Measurements from ENCODE around the gene PPP5C. TPM values are rescaled to one million over a fixed set of nuclear protein-coding genes. Genes with fewer than 3 reads are reported as not detected.

Gene PPP5C
- polyA plus RNA-seq, 1 donor from 2014 or later, result 99.3 TPM

DNA sequence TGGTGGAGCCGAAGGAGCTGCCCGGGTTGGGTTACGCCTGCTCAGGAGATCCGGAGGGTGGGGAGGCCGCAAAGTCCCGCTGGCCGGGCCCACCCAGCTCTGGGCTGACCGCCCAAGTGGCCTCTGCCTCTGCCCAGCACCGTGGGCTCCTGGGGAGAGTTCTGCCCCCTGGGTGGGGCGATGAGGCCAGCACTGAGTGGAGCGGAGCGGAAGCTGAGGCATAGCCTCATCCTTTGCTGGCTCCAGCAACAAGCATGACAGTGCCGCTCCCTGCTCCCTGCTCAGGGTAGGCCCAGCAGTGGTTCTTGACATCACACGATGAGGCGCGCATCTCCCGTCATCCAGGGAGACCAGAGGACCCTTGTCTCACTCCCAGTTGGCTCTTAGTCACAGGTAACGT lies 44.0 kb downstream of the PPP5C start:
- Histone ChIP-seq H2AFZ (ENCODE audit: low read depth, low read length) (no peak overlapping the region), H3F3A (ENCODE audit: insufficient read depth, low read length, poor library complexity, severe bottlenecking) (no peaks in the 10 kb centered on the region), H3K9me2 (ENCODE audit: insufficient read depth, low read length) (no peaks in the 10 kb centered on the region), H3K27ac (ENCODE audit: low read length) (no peak overlapping the region), H3K27me3 (ENCODE audit: insufficient read depth, low read depth, low read length) (no peaks in the 10 kb centered on the region), H4K20me1 (ENCODE audit: insufficient read depth) (no peaks in the 10 kb centered on the region), H3K9me3 (ENCODE audit: low read length) (no peaks in the 10 kb centered on the region), H3K36me3 (ENCODE audit: insufficient read depth, low read length) (peaks cover 4% of the 10 kb centered on the region), H3K4me2 (ENCODE audit: low read length) (no peak overlapping the region), H3K79me2 (replicated peaks; ENCODE audit: insufficient read depth, low read length) (no peaks in the 10 kb centered on the region), H3K4me3 (ENCODE audit: low read length) (no peak overlapping the region), H3K9ac (ENCODE audit: low read length) (no peak overlapping the region)
- no peak for TF ChIP-seq POLR2AphosphoS5 (IDR thresholded peaks at IDR 0.05)
- TF ChIP-seq SMC3 (conservative IDR thresholded peaks at IDR 0.05; ENCODE audit: poor library complexity), result no peak
- TF ChIP-seq TAF1 (IDR thresholded peaks at IDR 0.05; ENCODE audit: low read depth), result no peak
- no peak for TF ChIP-seq MXI1 (conservative IDR thresholded peaks at IDR 0.05; ENCODE audit: poor library complexity, severe bottlenecking)
- no peak for TF ChIP-seq EZH2 (IDR thresholded peaks at IDR 0.05; ENCODE audit: borderline replicate concordance, insufficient read depth, low read length, poor library complexity, severe bottlenecking)
- no peak for TF ChIP-seq EP300 (conservative IDR thresholded peaks at IDR 0.05; ENCODE audit: poor library complexity, severe bottlenecking)
- TF ChIP-seq, protein P1, sequence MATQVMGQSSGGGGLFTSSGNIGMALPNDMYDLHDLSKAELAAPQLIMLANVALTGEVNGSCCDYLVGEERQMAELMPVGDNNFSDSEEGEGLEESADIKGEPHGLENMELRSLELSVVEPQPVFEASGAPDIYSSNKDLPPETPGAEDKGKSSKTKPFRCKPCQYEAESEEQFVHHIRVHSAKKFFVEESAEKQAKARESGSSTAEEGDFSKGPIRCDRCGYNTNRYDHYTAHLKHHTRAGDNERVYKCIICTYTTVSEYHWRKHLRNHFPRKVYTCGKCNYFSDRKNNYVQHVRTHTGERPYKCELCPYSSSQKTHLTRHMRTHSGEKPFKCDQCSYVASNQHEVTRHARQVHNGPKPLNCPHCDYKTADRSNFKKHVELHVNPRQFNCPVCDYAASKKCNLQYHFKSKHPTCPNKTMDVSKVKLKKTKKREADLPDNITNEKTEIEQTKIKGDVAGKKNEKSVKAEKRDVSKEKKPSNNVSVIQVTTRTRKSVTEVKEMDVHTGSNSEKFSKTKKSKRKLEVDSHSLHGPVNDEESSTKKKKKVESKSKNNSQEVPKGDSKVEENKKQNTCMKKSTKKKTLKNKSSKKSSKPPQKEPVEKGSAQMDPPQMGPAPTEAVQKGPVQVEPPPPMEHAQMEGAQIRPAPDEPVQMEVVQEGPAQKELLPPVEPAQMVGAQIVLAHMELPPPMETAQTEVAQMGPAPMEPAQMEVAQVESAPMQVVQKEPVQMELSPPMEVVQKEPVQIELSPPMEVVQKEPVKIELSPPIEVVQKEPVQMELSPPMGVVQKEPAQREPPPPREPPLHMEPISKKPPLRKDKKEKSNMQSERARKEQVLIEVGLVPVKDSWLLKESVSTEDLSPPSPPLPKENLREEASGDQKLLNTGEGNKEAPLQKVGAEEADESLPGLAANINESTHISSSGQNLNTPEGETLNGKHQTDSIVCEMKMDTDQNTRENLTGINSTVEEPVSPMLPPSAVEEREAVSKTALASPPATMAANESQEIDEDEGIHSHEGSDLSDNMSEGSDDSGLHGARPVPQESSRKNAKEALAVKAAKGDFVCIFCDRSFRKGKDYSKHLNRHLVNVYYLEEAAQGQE (IDR thresholded peaks at IDR 0.05; ENCODE audit: borderline replicate concordance), result no peak
- TF ChIP-seq, protein P2, sequence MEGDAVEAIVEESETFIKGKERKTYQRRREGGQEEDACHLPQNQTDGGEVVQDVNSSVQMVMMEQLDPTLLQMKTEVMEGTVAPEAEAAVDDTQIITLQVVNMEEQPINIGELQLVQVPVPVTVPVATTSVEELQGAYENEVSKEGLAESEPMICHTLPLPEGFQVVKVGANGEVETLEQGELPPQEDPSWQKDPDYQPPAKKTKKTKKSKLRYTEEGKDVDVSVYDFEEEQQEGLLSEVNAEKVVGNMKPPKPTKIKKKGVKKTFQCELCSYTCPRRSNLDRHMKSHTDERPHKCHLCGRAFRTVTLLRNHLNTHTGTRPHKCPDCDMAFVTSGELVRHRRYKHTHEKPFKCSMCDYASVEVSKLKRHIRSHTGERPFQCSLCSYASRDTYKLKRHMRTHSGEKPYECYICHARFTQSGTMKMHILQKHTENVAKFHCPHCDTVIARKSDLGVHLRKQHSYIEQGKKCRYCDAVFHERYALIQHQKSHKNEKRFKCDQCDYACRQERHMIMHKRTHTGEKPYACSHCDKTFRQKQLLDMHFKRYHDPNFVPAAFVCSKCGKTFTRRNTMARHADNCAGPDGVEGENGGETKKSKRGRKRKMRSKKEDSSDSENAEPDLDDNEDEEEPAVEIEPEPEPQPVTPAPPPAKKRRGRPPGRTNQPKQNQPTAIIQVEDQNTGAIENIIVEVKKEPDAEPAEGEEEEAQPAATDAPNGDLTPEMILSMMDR (IDR thresholded peaks at IDR 0.05; ENCODE audit: poor library complexity, severe bottlenecking), result no peak
- no peak for TF ChIP-seq RAD21 (conservative IDR thresholded peaks at IDR 0.05)

DNA sequence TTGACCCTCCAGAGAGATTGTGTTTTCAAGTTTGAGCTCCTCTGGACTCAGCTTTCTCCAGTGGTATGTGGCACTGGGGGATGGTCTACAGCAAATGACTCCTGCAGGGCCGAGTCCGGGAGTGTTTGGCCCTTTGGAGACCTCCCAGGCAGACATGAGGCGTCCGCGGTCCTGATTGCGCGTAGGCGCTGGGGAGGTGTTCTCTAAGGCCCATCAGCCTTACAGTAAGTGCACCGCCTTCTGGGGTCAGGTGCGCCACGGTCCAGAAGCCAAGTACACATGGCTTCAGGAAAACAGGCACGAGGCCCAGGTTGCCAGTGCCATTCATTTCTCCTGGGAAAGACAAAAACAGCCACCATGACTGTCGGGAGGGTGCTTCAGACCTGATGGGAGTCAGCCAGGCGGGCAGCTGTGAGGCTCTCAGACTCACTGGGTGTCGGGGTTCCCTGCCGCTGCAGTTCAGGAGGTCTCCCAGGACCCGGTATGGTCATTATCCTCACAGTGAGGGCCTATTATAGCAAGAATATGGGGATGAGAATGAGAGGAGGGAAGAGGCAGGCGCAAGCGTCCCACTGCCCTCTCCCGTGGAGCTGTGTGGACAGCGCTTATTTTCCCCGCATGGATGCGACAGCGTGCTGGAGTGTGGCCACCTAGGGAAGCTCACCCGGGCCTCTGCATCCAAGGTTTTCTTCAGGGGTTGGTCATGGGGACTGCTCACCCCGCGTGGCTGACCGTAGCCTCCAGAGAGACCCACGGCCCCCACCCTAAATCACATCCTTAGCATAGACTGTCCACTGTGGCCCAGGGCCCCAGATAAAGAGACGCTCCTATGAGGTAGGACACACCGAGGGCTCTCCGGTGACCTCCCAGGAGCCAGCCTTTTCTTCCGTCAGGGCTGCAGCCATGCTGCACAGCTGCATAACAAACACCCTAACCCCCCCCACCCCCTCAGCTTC lies 44.7 kb downstream of the PPP5C start:
- Histone ChIP-seq H3K27me3 (ENCODE audit: insufficient read depth, low read depth, low read length) (no peaks in the 10 kb centered on the region), H3K9ac (ENCODE audit: low read length) (no peak overlapping the region), H3K4me3 (ENCODE audit: low read length) (no peak overlapping the region), H3K9me2 (ENCODE audit: insufficient read depth, low read length) (no peaks in the 10 kb centered on the region), H3F3A (ENCODE audit: insufficient read depth, low read length, poor library complexity, severe bottlenecking) (no peaks in the 10 kb centered on the region), H3K36me3 (ENCODE audit: insufficient read depth, low read length) (peaks cover 4% of the 10 kb centered on the region), H3K79me2 (replicated peaks; ENCODE audit: insufficient read depth, low read length) (no peaks in the 10 kb centered on the region), H3K4me2 (ENCODE audit: low read length) (no peak overlapping the region), H2AFZ (ENCODE audit: low read depth, low read length) (no peak overlapping the region), H4K20me1 (ENCODE audit: insufficient read depth) (no peaks in the 10 kb centered on the region), H3K9me3 (ENCODE audit: low read length) (no peaks in the 10 kb centered on the region), H3K27ac (ENCODE audit: low read length) (no peak overlapping the region)
- TF ChIP-seq MXI1 (conservative IDR thresholded peaks at IDR 0.05; ENCODE audit: poor library complexity, severe bottlenecking), result no peak
- TF ChIP-seq POLR2AphosphoS5 (IDR thresholded peaks at IDR 0.05), result no peak
- no peak for TF ChIP-seq TAF1 (IDR thresholded peaks at IDR 0.05; ENCODE audit: low read depth)
- TF ChIP-seq EZH2 (IDR thresholded peaks at IDR 0.05; ENCODE audit: borderline replicate concordance, insufficient read depth, low read length, poor library complexity, severe bottlenecking), result no peak
- no peak for TF ChIP-seq RAD21 (conservative IDR thresholded peaks at IDR 0.05)
- TF ChIP-seq, protein P2 (IDR thresholded peaks at IDR 0.05; ENCODE audit: poor library complexity, severe bottlenecking), result no peak
